Measurements from ENCODE around the gene PYY.
"Not testable (repeated sequence)": the region's sequence is repeated elsewhere in the genome, so short reads cannot be mapped to it uniquely, and the experiment has no call there.

Gene PYY

DNA sequence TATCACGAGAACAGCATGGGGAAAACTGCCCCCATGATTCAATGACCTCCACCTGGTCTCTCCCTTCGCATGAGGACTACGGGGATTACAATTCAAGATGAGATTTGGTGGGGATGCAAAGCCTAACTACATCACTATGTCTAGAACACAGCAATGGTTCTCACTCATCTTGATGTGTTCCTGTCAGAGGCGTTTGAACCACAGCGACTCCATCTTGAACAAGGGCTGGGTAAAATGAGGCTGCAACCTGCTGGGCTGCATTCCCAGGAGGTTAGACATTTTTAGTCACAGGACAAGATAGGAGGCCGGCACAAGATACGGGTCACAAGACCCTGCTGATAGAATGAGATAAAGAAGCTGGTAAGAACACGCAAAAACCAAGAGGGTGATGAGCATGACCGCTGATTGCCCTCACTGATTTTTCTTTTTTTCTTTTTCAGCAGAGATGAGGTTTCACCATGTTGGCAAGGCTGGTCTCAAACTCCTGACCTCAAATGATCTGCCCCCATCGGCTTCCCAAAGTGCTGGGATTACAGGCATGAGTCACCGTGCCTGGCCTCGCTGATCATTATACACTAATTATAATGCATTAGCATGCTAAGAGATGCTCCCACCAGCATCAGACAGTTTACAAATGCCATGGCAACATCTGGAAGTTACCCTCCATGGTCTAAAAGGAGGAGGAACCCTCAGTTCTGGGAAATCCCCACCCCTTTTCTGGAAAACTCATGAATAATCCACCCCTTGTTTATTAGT, 8.5 kb downstream of the PYY start:
- no peak for DNase-seq (ENCODE audit: low spot score)

GRCh38 chr17:43942051-43942685, 11.6 kb downstream of the PYY start, which contains the start of gene PPY:
PPY (minus strand) TSS chr17:43942476; CDS start chr17:43941654, 822 bp downstream.
- no peak for DNase-seq (ENCODE audit: low spot score)

- DNase-seq (ENCODE audit: low spot score) = peak; percentile 84
Measured at GRCh38 chr17:43940630-43941029, 13.1 kb downstream of the PYY start.

DNA sequence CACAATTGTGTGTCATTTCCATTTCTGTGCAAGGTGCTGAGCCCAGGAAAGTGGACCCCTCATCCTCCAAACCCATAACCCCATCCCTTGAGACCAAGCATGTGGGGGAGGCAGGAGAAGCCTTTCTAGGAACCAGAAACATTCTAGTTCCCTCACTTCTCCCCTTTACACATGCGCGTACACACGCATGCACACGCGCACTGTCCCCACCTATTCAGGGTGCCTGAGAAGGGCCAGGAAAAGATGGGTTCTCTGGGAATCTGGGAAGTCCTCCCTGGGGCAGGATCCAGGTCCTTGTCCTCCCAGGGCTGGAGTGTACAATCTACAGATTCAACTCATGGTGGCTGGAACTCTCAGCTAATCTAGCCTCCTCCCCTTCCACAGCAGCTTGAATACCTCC, 13.9 kb downstream of the PYY start:
- no peak for DNase-seq (ENCODE audit: low spot score)

DNA sequence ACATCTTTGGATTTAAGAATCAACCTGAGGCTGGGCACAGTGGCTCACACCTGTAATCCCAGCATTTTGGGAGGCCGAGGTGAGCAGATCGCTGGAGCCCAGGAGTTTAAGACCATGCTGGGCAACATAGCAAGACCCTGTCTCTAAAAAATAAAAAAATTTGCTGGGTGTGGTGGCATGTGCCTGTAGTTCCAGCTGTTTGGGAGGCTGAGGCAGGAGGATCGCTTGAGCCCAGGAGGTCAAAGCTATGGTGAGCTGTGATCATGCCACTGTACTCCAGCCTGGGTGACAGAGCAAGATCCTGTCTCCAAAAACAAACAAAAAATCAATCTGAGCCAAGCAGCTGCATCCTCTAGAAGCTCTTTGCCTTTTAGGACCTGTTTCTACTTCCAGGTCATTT, 14.3 kb downstream of the PYY start:
- DNase-seq (ENCODE audit: low spot score) = not testable (repeated sequence)

- no peak for DNase-seq (ENCODE audit: low spot score)
Measured at GRCh38 chr17:43938838-43939182, 14.9 kb downstream of the PYY start.

GRCh38 chr17:43936434-43936833, 17.3 kb downstream of the PYY start:
- no peak for DNase-seq (ENCODE audit: low spot score)

GRCh38 chr17:43935926-43936261, 17.8 kb downstream of the PYY start:
- DNase-seq (ENCODE audit: low spot score) = no peak

DNA sequence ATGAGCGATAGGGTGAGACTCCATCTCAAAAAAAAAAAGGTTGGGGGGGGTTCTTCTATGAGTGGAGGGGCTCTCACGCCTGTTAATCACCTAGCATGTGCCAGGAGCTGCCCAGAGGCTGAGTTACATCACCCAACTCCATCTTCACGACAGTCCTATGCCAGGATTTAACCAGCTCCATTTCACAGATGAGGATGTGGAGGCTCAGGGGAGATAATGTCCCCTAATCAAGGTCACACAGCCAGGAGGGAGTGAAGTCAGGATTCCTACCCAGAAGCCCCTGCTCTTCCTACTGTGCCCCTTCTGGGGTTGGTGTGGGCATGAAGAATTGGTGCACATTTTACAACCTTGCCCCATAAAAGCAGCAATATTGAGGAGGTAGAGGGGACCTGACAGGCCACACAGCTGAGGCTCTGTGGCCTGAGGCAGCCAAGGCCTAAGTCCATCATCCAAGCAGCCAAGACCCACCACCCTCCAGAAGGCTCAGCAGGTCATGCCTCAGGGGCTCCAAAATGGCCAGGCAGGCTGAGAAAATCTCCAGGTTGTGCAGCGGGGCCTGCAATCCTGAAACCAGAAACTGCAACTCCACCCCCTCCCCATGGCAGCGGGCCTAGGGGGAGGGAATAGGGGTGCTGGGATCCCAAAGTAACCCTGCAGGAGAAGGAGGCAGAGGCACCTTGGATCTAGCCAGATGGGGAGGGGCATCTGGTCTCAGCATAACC, 18.4 kb downstream of the PYY start:
- DNase-seq (ENCODE audit: low spot score) = no peak

GRCh38 chr17:43932923-43933322, 20.8 kb downstream of the PYY start:
- DNase-seq (ENCODE audit: low spot score) = no peak

GRCh38 chr17:43932357-43932756, 21.4 kb downstream of the PYY start:
- no peak for DNase-seq (ENCODE audit: low spot score)

- peak; percentile 80 for DNase-seq (ENCODE audit: low spot score)
Measured at GRCh38 chr17:43931062-43931571, 22.6 kb downstream of the PYY start.

DNA sequence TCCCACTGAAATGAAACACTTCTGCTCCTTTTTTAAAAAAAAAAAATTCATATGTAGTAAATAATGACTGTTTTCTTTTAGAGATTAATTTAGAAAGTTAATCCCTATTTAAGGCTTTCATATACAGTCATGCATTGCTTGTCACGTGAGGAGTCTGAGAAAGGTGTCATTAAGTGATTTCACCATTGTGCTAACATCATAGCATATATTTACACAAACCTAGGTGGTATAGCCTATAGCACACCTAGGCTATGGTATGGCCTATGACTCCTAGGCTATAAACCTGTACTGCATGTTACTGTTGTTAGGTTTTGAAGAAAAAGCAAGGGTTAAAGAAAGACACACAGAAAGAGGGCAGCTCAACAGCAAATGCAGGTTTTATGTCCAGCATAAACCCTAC, 25.1 kb downstream of the PYY start:
- no peak for DNase-seq (ENCODE audit: low spot score)

DNA sequence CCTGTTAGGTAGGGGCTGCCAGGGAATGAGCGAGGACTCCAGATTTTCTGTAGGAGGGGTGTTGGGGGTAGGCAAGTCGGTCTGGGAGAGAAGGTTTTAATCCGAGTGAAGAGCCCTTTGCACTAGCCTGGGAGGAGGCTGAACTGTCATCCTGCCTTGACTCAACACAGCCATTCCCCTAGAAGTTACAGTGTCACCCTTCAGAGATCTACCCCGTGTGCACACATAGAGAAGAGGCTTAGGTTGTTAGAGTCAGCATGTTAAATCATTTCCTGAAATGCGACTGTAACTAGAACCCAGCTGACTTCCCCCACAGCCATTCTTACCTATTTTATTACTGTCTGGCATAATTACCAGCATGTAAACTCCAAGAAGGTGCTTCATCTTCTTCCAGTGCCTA, 25.8 kb downstream of the PYY start:
- DNase-seq (ENCODE audit: low spot score) = not testable (repeated sequence)

GRCh38 chr17:43927060-43927864, 26.5 kb downstream of the PYY start:
- no peak for DNase-seq (ENCODE audit: low spot score)

- DNase-seq (ENCODE audit: low spot score) = no peak
Measured at GRCh38 chr17:43924558-43924957, 29.2 kb downstream of the PYY start.

- DNase-seq (ENCODE audit: low spot score) = no peak
Measured at GRCh38 chr17:43920500-43921095, 33.1 kb downstream of the PYY start.

GRCh38 chr17:43918026-43918389, 35.7 kb downstream of the PYY start:
- no peak for DNase-seq (ENCODE audit: low spot score)

GRCh38 chr17:43917348-43918025, 36.3 kb downstream of the PYY start:
- no peak for DNase-seq (ENCODE audit: low spot score)

DNA sequence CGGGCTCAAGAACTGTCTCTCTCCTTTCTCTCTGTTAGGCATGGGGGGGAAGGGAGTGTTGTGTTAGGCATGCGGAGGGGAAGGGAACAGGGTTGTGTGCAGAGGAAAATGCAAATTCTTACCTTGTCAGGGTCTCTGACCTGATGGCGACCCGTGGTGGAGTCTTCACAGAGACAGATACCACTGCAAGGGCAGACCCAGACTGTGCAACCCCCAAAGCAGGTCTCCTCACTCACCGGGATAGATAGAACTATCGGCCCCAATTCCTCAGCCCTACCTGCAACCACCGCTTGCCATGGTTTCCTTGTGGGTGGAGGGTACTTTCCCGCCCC, 36.8 kb downstream of the PYY start:
- no peak for DNase-seq (ENCODE audit: low spot score)

GRCh38 chr17:43916385-43916784, 37.4 kb downstream of the PYY start:
- DNase-seq (ENCODE audit: low spot score) = no peak
